ENCODE measurements around the gene AEN.

The AEN gene

GRCh38 chr15:88580532-88580931, 40.6 kb upstream of the AEN start:
- H3K18ac ChIP-seq (ENCODE audit: low read length): no peak overlapping the region
- H3K36me3 ChIP-seq (ENCODE audit: control insufficient read depth, insufficient read depth, low read length): no peaks in the 10 kb centered on the region
- no peak overlapping the region for H3K4me3 ChIP-seq (ENCODE audit: low read length)
- no peak overlapping the region for H2BK120ac ChIP-seq (ENCODE audit: low read depth, low read length)
- H3K23ac ChIP-seq (ENCODE audit: low read length): no peak overlapping the region
- H2AK5ac ChIP-seq (ENCODE audit: low read length): no peak overlapping the region
- H3K4me1 ChIP-seq (ENCODE audit: control insufficient read depth, low read depth, low read length): no peaks in the 10 kb centered on the region
- H3K9ac ChIP-seq (ENCODE audit: low read length): no peak overlapping the region
- no peak overlapping the region for H2BK15ac ChIP-seq (replicated peaks; ENCODE audit: low read depth)
- WGBS (ENCODE audit: extremely low coverage, insufficient coverage, low lambda C conversion rate): no CpG with 5 or more reads among the region's 4 CpGs
- no peak overlapping the region for H2BK5ac ChIP-seq (ENCODE audit: low read length)
- H3K27me3 ChIP-seq (ENCODE audit: insufficient read depth, low read length, poor library complexity): no peaks in the 10 kb centered on the region
- DNase-seq: no peak
- H3K79me2 ChIP-seq (ENCODE audit: control insufficient read depth, insufficient read depth, low read length): no peaks in the 10 kb centered on the region
- H3K56ac ChIP-seq (ENCODE audit: low read length): no peak overlapping the region
- H3K79me1 ChIP-seq (ENCODE audit: low read length): no peaks in the 10 kb centered on the region
- H3K27ac ChIP-seq (ENCODE audit: low read depth, low read length): no peak overlapping the region
- H3K4me2 ChIP-seq (ENCODE audit: low read length): no peak overlapping the region
- no peak overlapping the region for H4K8ac ChIP-seq (ENCODE audit: low read depth, low read length)
- H4K5ac ChIP-seq (ENCODE audit: low read length): no peak overlapping the region
- H3K4ac ChIP-seq (ENCODE audit: low read depth, low read length): no peak overlapping the region

- no peak overlapping the region for H2AK5ac ChIP-seq (ENCODE audit: low read length)
- H3K36me3 ChIP-seq (ENCODE audit: control insufficient read depth, insufficient read depth, low read length): no peaks in the 10 kb centered on the region
- no peak overlapping the region for H3K4ac ChIP-seq (ENCODE audit: low read depth, low read length)
- H3K4me2 ChIP-seq (ENCODE audit: low read length): no peak overlapping the region
- no peak overlapping the region for H4K8ac ChIP-seq (ENCODE audit: low read depth, low read length)
- no peak overlapping the region for H4K5ac ChIP-seq (ENCODE audit: low read length)
- H2BK5ac ChIP-seq (ENCODE audit: low read length): no peak overlapping the region
- no peak overlapping the region for H3K18ac ChIP-seq (ENCODE audit: low read length)
- H3K79me1 ChIP-seq (ENCODE audit: low read length): no peaks in the 10 kb centered on the region
- H3K27ac ChIP-seq (ENCODE audit: low read depth, low read length): no peak overlapping the region
- H3K23ac ChIP-seq (ENCODE audit: low read length): no peak overlapping the region
- no peak overlapping the region for H2BK120ac ChIP-seq (ENCODE audit: low read depth, low read length)
- H2BK15ac ChIP-seq (replicated peaks; ENCODE audit: low read depth): no peak overlapping the region
- H3K56ac ChIP-seq (ENCODE audit: low read length): no peak overlapping the region
- DNase-seq: no peak
- no peak overlapping the region for H3K9ac ChIP-seq (ENCODE audit: low read length)
- H3K4me3 ChIP-seq (ENCODE audit: low read length): no peak overlapping the region
- no peaks in the 10 kb centered on the region for H3K79me2 ChIP-seq (ENCODE audit: control insufficient read depth, insufficient read depth, low read length)
- no peaks in the 10 kb centered on the region for H3K4me1 ChIP-seq (ENCODE audit: control insufficient read depth, low read depth, low read length)
- no CpG with 5 or more reads among the region's 4 CpGs for WGBS (ENCODE audit: extremely low coverage, insufficient coverage, low lambda C conversion rate)
- no peaks in the 10 kb centered on the region for H3K27me3 ChIP-seq (ENCODE audit: insufficient read depth, low read length, poor library complexity)
These were observed 34.6 kb upstream of the AEN start for GRCh38 chr15:88586401-88587162.

GRCh38 chr15:88590759-88591158, 30.4 kb upstream of the AEN start:
- Histone ChIP-seq H2BK120ac (ENCODE audit: low read depth, low read length) (no peak overlapping the region), H4K8ac (ENCODE audit: low read depth, low read length) (no peak overlapping the region), H3K9ac (ENCODE audit: low read length) (no peak overlapping the region), H3K56ac (ENCODE audit: low read length) (no peak overlapping the region), H3K4me3 (ENCODE audit: low read length) (no peak overlapping the region), H3K18ac (ENCODE audit: low read length) (no peak overlapping the region), H4K5ac (ENCODE audit: low read length) (no peak overlapping the region), H3K27me3 (ENCODE audit: insufficient read depth, low read length, poor library complexity) (no peaks in the 10 kb centered on the region), H2AK5ac (ENCODE audit: low read length) (no peak overlapping the region), H3K79me2 (ENCODE audit: control insufficient read depth, insufficient read depth, low read length) (no peaks in the 10 kb centered on the region), H3K4me1 (ENCODE audit: control insufficient read depth, low read depth, low read length) (no peaks in the 10 kb centered on the region), H3K27ac (ENCODE audit: low read depth, low read length) (no peak overlapping the region), H3K79me1 (ENCODE audit: low read length) (no peaks in the 10 kb centered on the region), H3K23ac (ENCODE audit: low read length) (no peak overlapping the region), H3K4ac (ENCODE audit: low read depth, low read length) (no peak overlapping the region), H3K4me2 (ENCODE audit: low read length) (no peak overlapping the region), H2BK5ac (ENCODE audit: low read length) (no peak overlapping the region), H2BK15ac (replicated peaks; ENCODE audit: low read depth) (no peak overlapping the region), H3K36me3 (ENCODE audit: control insufficient read depth, insufficient read depth, low read length) (no peaks in the 10 kb centered on the region)
- no CpG with 5 or more reads among the region's 6 CpGs for WGBS (ENCODE audit: extremely low coverage, insufficient coverage, low lambda C conversion rate)
- DNase-seq: no peak

- Histone ChIP-seq H3K79me2 (ENCODE audit: control insufficient read depth, insufficient read depth, low read length) (no peaks in the 10 kb centered on the region), H3K9ac (ENCODE audit: low read length) (no peak overlapping the region), H3K79me1 (ENCODE audit: low read length) (no peaks in the 10 kb centered on the region), H4K5ac (ENCODE audit: low read length) (no peak overlapping the region), H3K27me3 (ENCODE audit: insufficient read depth, low read length, poor library complexity) (no peaks in the 10 kb centered on the region), H4K8ac (ENCODE audit: low read depth, low read length) (no peak overlapping the region), H3K4me3 (ENCODE audit: low read length) (no peak overlapping the region), H3K4me2 (ENCODE audit: low read length) (no peak overlapping the region), H2AK5ac (ENCODE audit: low read length) (no peak overlapping the region), H3K36me3 (ENCODE audit: control insufficient read depth, insufficient read depth, low read length) (no peaks in the 10 kb centered on the region), H3K27ac (ENCODE audit: low read depth, low read length) (no peak overlapping the region), H3K23ac (ENCODE audit: low read length) (no peak overlapping the region), H2BK15ac (replicated peaks; ENCODE audit: low read depth) (no peak overlapping the region), H2BK120ac (ENCODE audit: low read depth, low read length) (no peak overlapping the region), H3K18ac (ENCODE audit: low read length) (no peak overlapping the region), H3K56ac (ENCODE audit: low read length) (no peak overlapping the region), H2BK5ac (ENCODE audit: low read length) (no peak overlapping the region), H3K4me1 (ENCODE audit: control insufficient read depth, low read depth, low read length) (no peaks in the 10 kb centered on the region), H3K4ac (ENCODE audit: low read depth, low read length) (no peak overlapping the region)
- no peak for DNase-seq
These were observed 29.8 kb upstream of the AEN start for GRCh38 chr15:88591384-88591783.

GRCh38 chr15:88603885-88604284, 17.3 kb upstream of the AEN start:
- H3K36me3 ChIP-seq (ENCODE audit: control insufficient read depth, insufficient read depth, low read length): no peaks in the 10 kb centered on the region
- DNase-seq: no peak
- no peaks in the 10 kb centered on the region for H3K79me1 ChIP-seq (ENCODE audit: low read length)
- no peaks in the 10 kb centered on the region for H3K4me1 ChIP-seq (ENCODE audit: control insufficient read depth, low read depth, low read length)
- H2BK5ac ChIP-seq (ENCODE audit: low read length): no peak overlapping the region
- H2AK5ac ChIP-seq (ENCODE audit: low read length): no peak overlapping the region
- no peak overlapping the region for H3K4ac ChIP-seq (ENCODE audit: low read depth, low read length)
- no peak overlapping the region for H4K8ac ChIP-seq (ENCODE audit: low read depth, low read length)
- no peak overlapping the region for H3K18ac ChIP-seq (ENCODE audit: low read length)
- H3K4me2 ChIP-seq (ENCODE audit: low read length): no peak overlapping the region
- no peak overlapping the region for H3K9ac ChIP-seq (ENCODE audit: low read length)
- H4K5ac ChIP-seq (ENCODE audit: low read length): no peak overlapping the region
- no peak overlapping the region for H2BK15ac ChIP-seq (replicated peaks; ENCODE audit: low read depth)
- H3K4me3 ChIP-seq (ENCODE audit: low read length): no peak overlapping the region
- no peaks in the 10 kb centered on the region for H3K79me2 ChIP-seq (ENCODE audit: control insufficient read depth, insufficient read depth, low read length)
- WGBS (ENCODE audit: extremely low coverage, insufficient coverage, low lambda C conversion rate): no CpG with 5 or more reads among the region's 14 CpGs
- H2BK120ac ChIP-seq (ENCODE audit: low read depth, low read length): no peak overlapping the region
- no peak overlapping the region for H3K27ac ChIP-seq (ENCODE audit: low read depth, low read length)
- peak overlapping the region; percentile 19 for H3K23ac ChIP-seq (ENCODE audit: low read length)
- H3K56ac ChIP-seq (ENCODE audit: low read length): no peak overlapping the region
- peaks cover 27% of the 10 kb centered on the region for H3K27me3 ChIP-seq (ENCODE audit: insufficient read depth, low read length, poor library complexity)
